Upper lobe of left lung (tissue), 6 donors: ENCODE data around the gene CCM2. TPM values are rescaled to one million over a fixed set of nuclear protein-coding genes. Genes with fewer than 3 reads are reported as not detected.

Source experiments
- ATAC-seq, 2 donors: fragments of 200-7000 bp; cut with Tn5 transposase; one replicate each; pipeline ENCODE4 v1.9.1; 2022; ENCODE audit warnings: mild to moderate bottlenecking in 2 of 2, moderate library complexity in 2 of 2; ENCODE audit not compliant: low FRiP score in 2 of 2
- DNase-seq, 2 donors: peaks; one replicate each; pipeline ENCODE4 v3.0.0-alpha.2; 2019 to 2020
- H3K27ac ChIP-seq, 4 donors: fragments of 200-600 bp; sonication (generic); one replicate each; pipeline ENCODE4 v1.5.1; 2016 to 2019
- H3K27me3 ChIP-seq, 4 donors: fragments of 200-600 bp; sonication (generic); one replicate each; pipeline ENCODE4 v1.5.1; 2017 to 2019
- H3K36me3 ChIP-seq, 4 donors: fragments of 200-600 bp; sonication (generic); one replicate each; pipeline ENCODE4 v1.5.1; 2016 to 2019
- H3K4me1 ChIP-seq, 4 donors: fragments of 200-600 bp; sonication (generic); one replicate each; pipeline ENCODE4 v1.5.1; 2018 to 2019
- H3K4me3 ChIP-seq, 4 donors: fragments of 200-600 bp; sonication (generic); one replicate each; pipeline ENCODE4 v1.5.1; 2017 to 2019; ENCODE audit warnings: mild to moderate bottlenecking in 2 of 4, moderate library complexity in 1 of 4
- H3K9me3 ChIP-seq, 4 donors: fragments of 200-600 bp; sonication (generic); one replicate each; pipeline ENCODE4 v1.5.1; 2018 to 2019
- EP300 ChIP-seq, 4 donors: sonication (generic); formaldehyde crosslinking; IDR thresholded peaks; one replicate each; pipeline ENCODE4 v1.5.1; 2017; ENCODE audit warnings: antibody characterized with exemption in 4 of 4, control low read depth in 2 of 4
- POLR2A ChIP-seq, 4 donors: fragments of 450-650 bp; IDR thresholded peaks; one replicate each; pipeline ENCODE4 v1.5.1; 2016 to 2017; ENCODE audit warnings: antibody characterized with exemption in 4 of 4, mild to moderate bottlenecking in 2 of 4
- POLR2AphosphoS5 ChIP-seq, 2 donors: sonication (generic); formaldehyde crosslinking; IDR thresholded peaks; one replicate each; pipeline ENCODE4 v1.5.1; 2017; ENCODE audit warnings: antibody characterized with exemption in 2 of 2
- WGBS, 2 donors: methylation state at CpG; one replicate each; pipeline ENCODE4 v1.1.5; 2017 to 2018; 5-methylcytosine and 5-hydroxymethylcytosine counted together
- total RNA-seq, 6 donors: library from RNA; depleted of rRNA in 4 of 6; stranded (reverse); fragments of >200 nt in 4 of 6; gene quantifications; one replicate each; pipeline versions ENCODE4 v1.1.0 to v1.2.1, GENCODE V29; 2016 to 2021
- TF ChIP-seq, protein P1 (sequence below), 6 experiments: fragments of 450-650 bp in 4 of 6; fragments of 200-600 bp in 2 of 6; sonication (generic) in 2 of 6; IDR thresholded peaks; one replicate each; pipeline ENCODE4 v1.5.1; 2016 to 2019; ENCODE audit warnings: antibody characterized with exemption in 6 of 6
- donor health status: DM: no; HTN: no; CAD: no; lungs with moderate emphysema.
- donor health status: DM: no; HTN: yes; CAD: no; lungs with severe emphysema.

Gene CCM2
- total RNA-seq, 6 donors from 2014 or later = 30.9 to 63.9 (median 46.8) TPM

DNA sequence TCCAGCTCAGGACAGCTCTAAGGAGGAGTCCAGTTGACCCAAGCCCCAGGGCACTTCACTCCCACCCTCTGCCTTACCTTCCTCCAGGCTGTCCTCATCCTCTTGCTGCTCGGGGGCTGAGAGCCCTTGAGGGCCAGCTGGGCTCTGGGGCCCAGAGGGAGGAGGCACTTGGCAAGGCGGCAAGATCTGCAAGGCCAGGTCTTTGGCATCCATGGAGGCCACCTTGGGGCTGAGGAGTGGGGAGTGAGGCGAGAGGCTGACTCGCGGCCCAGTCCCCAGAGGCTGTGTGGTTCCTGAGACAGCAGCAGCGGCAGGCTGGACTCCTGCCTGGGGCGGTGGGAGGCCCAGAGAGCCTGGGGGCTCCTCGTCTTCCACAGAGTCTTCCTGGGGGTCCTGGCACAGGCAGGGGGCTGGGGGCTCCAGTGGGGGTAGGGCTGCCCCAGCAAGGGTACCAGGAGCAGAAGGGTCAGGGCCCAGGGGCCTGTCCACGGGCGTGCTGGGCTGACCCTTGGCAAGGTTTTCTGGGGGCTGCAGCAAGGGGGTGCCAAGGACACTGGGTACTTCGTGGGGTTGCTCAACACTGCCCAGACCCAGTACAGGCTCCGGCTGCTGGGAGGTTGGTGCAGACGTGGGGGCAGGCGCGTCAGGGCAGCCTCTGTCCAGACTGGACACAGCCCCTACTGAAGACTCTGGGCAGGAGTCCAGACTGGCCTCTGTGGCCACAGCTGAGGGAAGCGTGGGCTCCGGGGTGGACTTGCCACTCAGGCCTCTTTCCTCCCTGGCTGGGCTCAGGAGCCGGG lies 82.2 kb downstream of the CCM2 start:
- no peaks in the 10 kb centered on the region for H3K27me3 ChIP-seq
- 81% methylated on average over 17 of the region's 18 CpGs; no CpG with 5 or more reads in 1 of the 2 donors for WGBS, 2 donors
- peaks cover 0 to 7% (median 7%) of the 10 kb centered on the region in 4 donors for H3K36me3 ChIP-seq
- no peaks in the 10 kb centered on the region for H3K9me3 ChIP-seq
- no peak overlapping the region for H3K4me3 ChIP-seq
- ATAC-seq (peak; percentile 17 to 32), DNase-seq (no peak)
- TF ChIP-seq POLR2AphosphoS5 (IDR thresholded peaks at IDR 0.05) (no peak), EP300 (IDR thresholded peaks at IDR 0.05) (no peak), POLR2A (IDR thresholded peaks at IDR 0.05) (no peak)
- TF ChIP-seq, protein P1, sequence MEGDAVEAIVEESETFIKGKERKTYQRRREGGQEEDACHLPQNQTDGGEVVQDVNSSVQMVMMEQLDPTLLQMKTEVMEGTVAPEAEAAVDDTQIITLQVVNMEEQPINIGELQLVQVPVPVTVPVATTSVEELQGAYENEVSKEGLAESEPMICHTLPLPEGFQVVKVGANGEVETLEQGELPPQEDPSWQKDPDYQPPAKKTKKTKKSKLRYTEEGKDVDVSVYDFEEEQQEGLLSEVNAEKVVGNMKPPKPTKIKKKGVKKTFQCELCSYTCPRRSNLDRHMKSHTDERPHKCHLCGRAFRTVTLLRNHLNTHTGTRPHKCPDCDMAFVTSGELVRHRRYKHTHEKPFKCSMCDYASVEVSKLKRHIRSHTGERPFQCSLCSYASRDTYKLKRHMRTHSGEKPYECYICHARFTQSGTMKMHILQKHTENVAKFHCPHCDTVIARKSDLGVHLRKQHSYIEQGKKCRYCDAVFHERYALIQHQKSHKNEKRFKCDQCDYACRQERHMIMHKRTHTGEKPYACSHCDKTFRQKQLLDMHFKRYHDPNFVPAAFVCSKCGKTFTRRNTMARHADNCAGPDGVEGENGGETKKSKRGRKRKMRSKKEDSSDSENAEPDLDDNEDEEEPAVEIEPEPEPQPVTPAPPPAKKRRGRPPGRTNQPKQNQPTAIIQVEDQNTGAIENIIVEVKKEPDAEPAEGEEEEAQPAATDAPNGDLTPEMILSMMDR (IDR thresholded peaks at IDR 0.05) = no peak
- H3K27ac ChIP-seq = no peak overlapping the region
- H3K4me1 ChIP-seq = no peaks in the 10 kb centered on the region

DNA sequence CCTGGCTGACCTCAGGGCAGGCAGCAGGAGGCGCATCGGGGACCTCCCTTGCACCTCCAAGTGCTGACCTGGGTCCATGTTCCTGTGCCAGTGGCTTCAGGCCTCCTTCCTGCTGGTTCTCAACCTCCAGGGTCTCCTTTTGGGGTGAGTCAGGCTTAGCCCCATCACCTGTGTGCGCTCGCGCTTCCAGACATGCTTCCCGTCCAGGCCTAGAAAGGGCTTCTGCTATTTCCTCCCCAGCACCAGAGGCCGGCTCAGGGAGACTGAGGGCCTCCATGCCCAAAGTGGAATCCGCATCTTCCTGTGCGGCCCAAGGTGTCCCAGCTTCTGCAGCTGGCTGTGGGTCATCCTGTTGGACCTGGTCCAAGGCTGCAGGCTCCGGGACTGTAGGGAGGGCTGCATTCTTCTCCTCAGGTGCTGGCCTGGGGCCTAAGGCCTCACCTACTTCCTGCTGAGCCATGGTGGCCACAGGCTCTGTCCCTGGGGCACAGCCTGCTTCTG lies 82.9 kb downstream of the CCM2 start:
- no peaks in the 10 kb centered on the region for H3K4me1 ChIP-seq
- no peak overlapping the region for H3K4me3 ChIP-seq
- peaks cover 0 to under 1% (median under 1%) of the 10 kb centered on the region in 4 donors for H3K36me3 ChIP-seq
- WGBS, 2 donors = 87 to 93% methylated on average over 7 to 10 of the region's 10 CpGs
- H3K27me3 ChIP-seq = no peaks in the 10 kb centered on the region
- ATAC-seq (no peak), DNase-seq (no peak)
- no peak overlapping the region for H3K27ac ChIP-seq
- no peaks in the 10 kb centered on the region for H3K9me3 ChIP-seq
- TF ChIP-seq, protein P1 (IDR thresholded peaks at IDR 0.05) = no peak
- no peak for TF ChIP-seq POLR2A (IDR thresholded peaks at IDR 0.05)
- no peak for TF ChIP-seq POLR2AphosphoS5 (IDR thresholded peaks at IDR 0.05)

DNA sequence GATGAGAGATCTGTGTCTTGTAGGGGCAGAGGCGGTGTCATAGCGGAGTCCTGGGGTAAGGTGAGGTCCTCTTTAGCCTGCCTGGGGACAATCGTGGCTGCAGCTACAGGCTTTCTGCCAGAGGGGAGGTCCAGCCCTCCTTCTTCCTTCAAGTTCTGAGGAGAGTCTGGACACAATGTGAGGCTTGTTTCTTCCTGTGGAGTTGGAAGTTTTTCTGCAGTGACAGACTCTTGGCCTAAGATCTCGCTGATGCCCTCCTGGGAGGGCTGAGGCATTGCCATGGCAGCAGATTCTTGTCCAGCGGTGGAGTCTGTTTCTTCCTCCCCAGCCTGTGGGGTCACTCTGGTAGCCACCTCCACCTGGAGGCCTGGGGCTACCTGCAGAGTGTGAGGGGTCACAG lies 84.3 kb downstream of the CCM2 start:
- no peak for ATAC-seq
- Histone ChIP-seq H3K4me1 (peaks cover 0 to 12% (median 10%) of the 10 kb centered on the region in 4 donors), H3K4me3 (no peak overlapping the region), H3K27ac (no peak overlapping the region), H3K36me3 (no peaks in the 10 kb centered on the region), H3K9me3 (no peaks in the 10 kb centered on the region), H3K27me3 (peaks cover 0 to 12% (median 3%) of the 10 kb centered on the region in 4 donors)
- DNase-seq = no peak
- 74% methylated on average over 5 of the region's 5 CpGs; no CpG with 5 or more reads in 1 of the 2 donors for WGBS, 2 donors
- TF ChIP-seq POLR2A (IDR thresholded peaks at IDR 0.05) = no peak
- no peak for TF ChIP-seq POLR2AphosphoS5 (IDR thresholded peaks at IDR 0.05)
- TF ChIP-seq, protein P1 (IDR thresholded peaks at IDR 0.05) = no peak
- no peak for TF ChIP-seq EP300 (IDR thresholded peaks at IDR 0.05)

DNA sequence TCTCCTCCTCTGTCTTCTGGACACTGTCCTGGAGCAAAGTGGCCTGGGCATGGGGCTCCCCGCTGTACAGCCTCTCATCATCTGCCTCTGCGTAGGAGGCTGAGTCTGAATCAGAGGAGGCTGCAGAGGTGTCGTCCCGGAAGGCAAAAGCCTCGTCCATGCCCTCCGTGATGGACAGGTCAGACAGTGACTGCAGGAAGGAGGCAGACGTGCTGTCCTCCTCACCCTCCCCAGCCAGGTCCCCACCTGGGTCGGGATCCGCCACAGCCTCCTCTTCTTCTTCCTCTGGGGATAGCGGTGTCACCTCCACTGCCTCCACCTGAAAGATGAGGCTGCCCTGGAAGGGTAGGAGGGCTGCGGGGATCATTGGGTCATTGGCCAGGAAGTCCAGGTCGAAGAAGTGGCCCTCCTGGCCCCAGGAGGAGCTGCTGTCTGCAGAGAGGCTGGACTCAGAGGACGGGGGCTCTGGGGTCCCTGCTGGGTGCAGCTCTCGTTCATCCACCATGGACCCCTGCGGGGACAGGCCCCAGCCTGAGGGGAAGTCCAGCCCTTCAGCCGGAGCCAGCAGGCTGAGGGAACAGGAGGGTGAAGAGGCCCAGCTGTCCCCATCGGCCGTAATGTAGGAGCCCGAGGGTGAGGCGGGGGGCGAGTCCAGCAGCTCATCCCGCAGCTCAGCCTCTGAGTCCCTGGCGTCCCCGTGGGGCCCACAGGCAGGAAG lies 85.1 kb downstream of the CCM2 start:
- Histone ChIP-seq H3K4me1 (peaks cover 0 to 17% (median 13%) of the 10 kb centered on the region in 4 donors), H3K27ac (no peak overlapping the region), H3K36me3 (no peaks in the 10 kb centered on the region), H3K4me3 (no peak overlapping the region), H3K9me3 (no peaks in the 10 kb centered on the region), H3K27me3 (peaks cover 0 to 15% (median 6%) of the 10 kb centered on the region in 4 donors)
- ATAC-seq = no peak
- TF ChIP-seq, protein P1 (IDR thresholded peaks at IDR 0.05) = no peak
- TF ChIP-seq EP300 (IDR thresholded peaks at IDR 0.05) = no peak
- no peak for TF ChIP-seq POLR2A (IDR thresholded peaks at IDR 0.05)
- no peak for TF ChIP-seq POLR2AphosphoS5 (IDR thresholded peaks at IDR 0.05)
- WGBS, 2 donors = 80 to 87% methylated on average over 14 to 21 of the region's 24 CpGs
- no peak for DNase-seq
